MCF 10A (cell line): Measurements from ENCODE around the gene ACER3. TPM values are rescaled to one million over a fixed set of nuclear protein-coding genes. Genes with fewer than 3 reads are reported as not detected.
A peak's percentile ranks its signal among the peaks of the same experiment; 100 is the strongest.
"Not testable (repeated sequence)": the region's sequence is repeated elsewhere in the genome, so short reads cannot be mapped to it uniquely, and the experiment has no call there.

Source experiments
- BruUV-seq: library from RNA; stranded (reverse); fragments of 400-500 nt; replicated peaks from 2 replicates; lab custom pipeline; 2021; lab: Mats Ljungman, UMichigan
- CTCF ChIA-PET: fragments of 300-600 bp; sonication (Branson Sonifier 250); formaldehyde crosslinking; extraction: SDS; loops from one replicate; lab custom pipeline; 2021; ENCODE audit warnings: antibody characterized with exemption, inconsistent platforms; lab: Yijun Ruan, JAX
- POLR2A ChIA-PET: fragments of 300-600, 350-650 bp; sonication (Branson Sonifier 250); formaldehyde crosslinking; extraction: SDS; loops from one replicate; lab custom pipeline; 2020; ENCODE audit warnings: antibody characterized with exemption, inconsistent platforms; lab: Yijun Ruan, JAX
- DNase-seq: peaks from one replicate; pipeline ENCODE4 v3.0.0-alpha.2; 2018; ENCODE audit not compliant: unreplicated experiment
- H3K27ac Mint-ChIP-seq: one replicate; pipeline ENCODE4 v1.8.0; 2022; ENCODE audit warnings: mild to moderate bottlenecking, low read depth, mixed read lengths; ENCODE audit not compliant: unreplicated experiment
- H3K27me3 Mint-ChIP-seq: one replicate; pipeline ENCODE4 v1.8.0; 2022; ENCODE audit warnings: mixed read lengths; ENCODE audit not compliant: insufficient read depth, unreplicated experiment
- H3K36me3 Mint-ChIP-seq: one replicate; pipeline ENCODE4 v1.8.0; 2022; ENCODE audit warnings: mild to moderate bottlenecking, moderate library complexity, mixed read lengths; ENCODE audit not compliant: insufficient read depth, unreplicated experiment
- H3K4me1 Mint-ChIP-seq: one replicate; pipeline ENCODE4 v1.8.0; 2022; ENCODE audit warnings: mixed read lengths; ENCODE audit not compliant: insufficient read depth, unreplicated experiment
- H3K4me3 Mint-ChIP-seq: one replicate; pipeline ENCODE4 v1.8.0; 2022; ENCODE audit warnings: mild to moderate bottlenecking, moderate library complexity, mixed read lengths; ENCODE audit not compliant: unreplicated experiment
- H3K9me3 Mint-ChIP-seq: one replicate; pipeline ENCODE4 v1.8.0; 2022; ENCODE audit warnings: mixed read lengths; ENCODE audit not compliant: unreplicated experiment
- CTCF ChIP-seq: fragments of 200-600 bp; IDR thresholded peaks from one replicate; pipeline ENCODE4 v1.8.0; 2022; ENCODE audit warnings: antibody characterized with exemption, mild to moderate bottlenecking; ENCODE audit not compliant: unreplicated experiment
- intact Hi-C: fragments of 100-400 bp; cut with micrococcal nuclease; formaldehyde crosslinking; loops from 2 replicates; pipeline ENCODE4 v1.14.1; 2022
- total RNA-seq: library from RNA; stranded (reverse); gene quantifications from 2 replicates; pipeline ENCODE4 v1.2.3, GENCODE V29; 2022

ACER3 gene
- total RNA-seq, 1 experiment from 2014 or later, result 12.7 TPM

GRCh38 chr11:76820184-76820566 is 40.5 kb upstream of the ACER3 start:
- Mint-ChIP-seq H3K27ac (no peak overlapping the region), H3K36me3 (no peaks in the 10 kb centered on the region), H3K27me3 (no peaks in the 10 kb centered on the region), H3K4me1 (peaks cover 17% of the 10 kb centered on the region), H3K9me3 (no peaks in the 10 kb centered on the region), H3K4me3 (no peak overlapping the region)
- intact Hi-C loops, result no loop called here
- POLR2A ChIA-PET, result no interaction called here
- BruUV-seq, result no TSS peak
- DNase-seq, result no peak
- CTCF ChIA-PET, result interaction anchor here (1.3 to 4.6 kb wide), 3 partner anchors 10 to 272 kb away, joined by 5 to 24 read pairs (median 18); no protein-coding TSS in a partner anchor
- TF ChIP-seq CTCF, result no peak

GRCh38 chr11:76821396-76821795 is 39.3 kb upstream of the ACER3 start:
- intact Hi-C loops, H3K9me3 Mint-ChIP-seq, POLR2A ChIA-PET, H3K36me3 Mint-ChIP-seq, H3K4me3 Mint-ChIP-seq, H3K27me3 Mint-ChIP-seq, H3K27ac Mint-ChIP-seq, DNase-seq, BruUV-seq: not testable (repeated sequence)
- H3K4me1 Mint-ChIP-seq, result peaks cover 27% of the 10 kb centered on the region
- CTCF ChIA-PET, result interaction anchor here (0.6 to 3.9 kb wide), 3 partner anchors 11 to 226 kb away, joined by 3 to 24 read pairs (median 3); no protein-coding TSS in a partner anchor

- Mint-ChIP-seq H3K4me3 (no peak overlapping the region), H3K9me3 (no peaks in the 10 kb centered on the region), H3K27me3 (no peaks in the 10 kb centered on the region), H3K4me1 (peaks cover 27% of the 10 kb centered on the region), H3K27ac (no peak overlapping the region), H3K36me3 (no peaks in the 10 kb centered on the region)
- BruUV-seq, result no TSS peak
- intact Hi-C loops, result no loop called here
- ChIA-PET CTCF (no interaction called here), POLR2A (interaction anchor here (0.6 kb wide), 1 partner anchor 70 kb away, joined by 3 read pairs; no protein-coding TSS in a partner anchor)
- DNase-seq, result no peak
- TF ChIP-seq CTCF, result no peak
These were observed 38.3 kb upstream of the ACER3 start for GRCh38 chr11:76822406-76822805.

- peak; percentile 97 for DNase-seq
- H3K27me3 Mint-ChIP-seq, result no peaks in the 10 kb centered on the region
- ChIA-PET POLR2A (interaction anchor here (1.0 to 3.1 kb wide), 7 partner anchors 12 to 41 kb away, joined by 3 to 27 read pairs (median 5); partner anchors contain the start of genes ACER3 and TSKU), CTCF (interaction anchor here (0.9 to 2.1 kb wide), 6 partner anchors 11 to 98 kb away, joined by 3 to 19 read pairs (median 6); no protein-coding TSS in a partner anchor)
- H3K27ac Mint-ChIP-seq, result peak overlapping the region; percentile 67
- no peak for TF ChIP-seq CTCF
- H3K9me3 Mint-ChIP-seq, result no peaks in the 10 kb centered on the region
- no TSS peak for BruUV-seq
- H3K4me1 Mint-ChIP-seq, result peaks cover 27% of the 10 kb centered on the region
- intact Hi-C loops, result no loop called here
- peak overlapping the region; percentile 51 for H3K4me3 Mint-ChIP-seq
- H3K36me3 Mint-ChIP-seq, result no peaks in the 10 kb centered on the region
These were observed 37.2 kb upstream of the ACER3 start for GRCh38 chr11:76823481-76824028.
